Esophagus mucosa (tissue), 1 donor: ENCODE results near the gene SFR1. TPM values are rescaled to one million over a fixed set of nuclear protein-coding genes. Genes with fewer than 3 reads are reported as not detected.

Source experiments
- total RNA-seq: library from RNA; stranded (reverse); gene quantifications from one replicate; pipeline ENCODE4 v1.2.4, GENCODE V29; 2023
- donor health status: DM: yes; HTN: yes; CAD: no.

SFR1 gene
- total RNA-seq, 1 donor from 2014 or later = 4.8 TPM

Other genes with a start within 250 kb of the SFR1 start
- 31.3 TPM for gene STN1, start 204.0 kb upstream of the SFR1 start, total RNA-seq
- 54.1 TPM for gene SLK, start 155.0 kb upstream of the SFR1 start, total RNA-seq
- 204 TPM for gene COL17A1, start 36.3 kb upstream of the SFR1 start, total RNA-seq
- gene CFAP43, start 110.2 kb downstream of the SFR1 start, total RNA-seq = not detected
- 52.4 TPM for gene GSTO1, start 132.7 kb downstream of the SFR1 start, total RNA-seq
- gene GSTO2, start 147.0 kb downstream of the SFR1 start, total RNA-seq = 25.1 TPM
- 74.4 TPM for gene ITPRIP, start 216.3 kb downstream of the SFR1 start, total RNA-seq
- gene CFAP58, start 231.7 kb downstream of the SFR1 start, total RNA-seq = 0.12 TPM